ENCODE measurements around the gene VEZF1. TPM values are rescaled to one million over a fixed set of nuclear protein-coding genes. Genes with fewer than 3 reads are reported as not detected.

The VEZF1 gene
- total and polyA plus RNA-seq, 2 donors (not counting 1 experiment from before 2014, with no cell fraction given): 14.7 to 75.9 TPM

GRCh38 chr17:57993471-57994365 lies 5.7 kb upstream of the VEZF1 start:
- Histone ChIP-seq H3K27me3 (replicated peaks in 1 of 4; ENCODE audit: control extremely low read depth in 1 of 4, control insufficient read depth in 3 of 4, insufficient read depth in 4 of 4, low read length in 3 of 4) (no peaks in the 10 kb centered on the region), H3K9me3 (ENCODE audit: control extremely low read depth in 1 of 3, control insufficient read depth in 2 of 3, insufficient read depth in 1 of 3, low read length in 2 of 3) (no peaks in the 10 kb centered on the region), H3K27ac (ENCODE audit: low read length in 2 of 2) (peak overlapping the region; percentile 23 to 47), H2AFZ (ENCODE audit: insufficient read depth, low read depth, low read length, poor library complexity, severe bottlenecking) (no peak overlapping the region), H3K4me3 (ENCODE audit: control extremely low read depth in 1 of 5, extremely low read depth in 1 of 5, insufficient read depth in 1 of 5, low read depth in 2 of 5, low read length in 4 of 5) (no peak overlapping the region), H3K4me2 (replicated peaks; ENCODE audit: low read depth, low read length, poor library complexity, severe bottlenecking) (peak overlapping the region; percentile 49), H3K4me1 (ENCODE audit: control insufficient read depth in 2 of 2, insufficient read depth in 2 of 2, low read length in 2 of 2) (peaks cover 24 to 32% of the 10 kb centered on the region in 2 donors), H3K79me2 (ENCODE audit: control insufficient read depth, insufficient read depth, low read length) (peaks cover 8% of the 10 kb centered on the region), H3K36me3 (replicated peaks in 1 of 2; ENCODE audit: control extremely low read depth in 1 of 2, control insufficient read depth in 1 of 2, extremely low read depth in 1 of 2, insufficient read depth in 2 of 2, low read length in 1 of 2) (no peaks in the 10 kb centered on the region), H3K9ac (ENCODE audit: low read length) (no peak overlapping the region), H4K20me1 (ENCODE audit: control insufficient read depth, insufficient read depth, low read length, poor library complexity, severe bottlenecking) (peaks cover 8% of the 10 kb centered on the region)
- WGBS (ENCODE audit: insufficient coverage): 0% methylated on average over 1 of the region's 3 CpGs
- H3K27me3 Mint-ChIP-seq: no peaks in the 10 kb centered on the region
- H3K9me3 Mint-ChIP-seq (ENCODE audit: insufficient read depth): no peaks in the 10 kb centered on the region
- H3K4me1 Mint-ChIP-seq: peaks cover 36% of the 10 kb centered on the region
- CTCF ChIA-PET: interaction anchor here (0.6 to 20.2 kb wide), 11 partner anchors 8 to 833 kb away, joined by 3 to 468 read pairs (median 5); partner anchors contain the start of gene MRPS23
- ATAC-seq (ENCODE audit: low read depth) (peak; percentile 16), DNase-seq (peak; percentile 54)
- TF ChIP-seq EZH2 (IDR thresholded peaks at IDR 0.05; ENCODE audit: borderline replicate concordance, insufficient read depth, low read depth, low read length, poor library complexity, severe bottlenecking): no peak
- TF ChIP-seq, protein P1, sequence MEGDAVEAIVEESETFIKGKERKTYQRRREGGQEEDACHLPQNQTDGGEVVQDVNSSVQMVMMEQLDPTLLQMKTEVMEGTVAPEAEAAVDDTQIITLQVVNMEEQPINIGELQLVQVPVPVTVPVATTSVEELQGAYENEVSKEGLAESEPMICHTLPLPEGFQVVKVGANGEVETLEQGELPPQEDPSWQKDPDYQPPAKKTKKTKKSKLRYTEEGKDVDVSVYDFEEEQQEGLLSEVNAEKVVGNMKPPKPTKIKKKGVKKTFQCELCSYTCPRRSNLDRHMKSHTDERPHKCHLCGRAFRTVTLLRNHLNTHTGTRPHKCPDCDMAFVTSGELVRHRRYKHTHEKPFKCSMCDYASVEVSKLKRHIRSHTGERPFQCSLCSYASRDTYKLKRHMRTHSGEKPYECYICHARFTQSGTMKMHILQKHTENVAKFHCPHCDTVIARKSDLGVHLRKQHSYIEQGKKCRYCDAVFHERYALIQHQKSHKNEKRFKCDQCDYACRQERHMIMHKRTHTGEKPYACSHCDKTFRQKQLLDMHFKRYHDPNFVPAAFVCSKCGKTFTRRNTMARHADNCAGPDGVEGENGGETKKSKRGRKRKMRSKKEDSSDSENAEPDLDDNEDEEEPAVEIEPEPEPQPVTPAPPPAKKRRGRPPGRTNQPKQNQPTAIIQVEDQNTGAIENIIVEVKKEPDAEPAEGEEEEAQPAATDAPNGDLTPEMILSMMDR (IDR thresholded peaks at IDR 0.05): no peak
- POLR2A ChIA-PET: interaction anchor here (0.6 to 0.9 kb wide), 4 partner anchors 11 to 737 kb away, joined by 3 to 5 read pairs (median 3); partner anchors contain the start of genes MSI2 and SRSF1
- peak overlapping the region; percentile 28 for H3K27ac Mint-ChIP-seq
- intact Hi-C loops (cut with micrococcal nuclease): no loop called here
- peak overlapping the region; percentile 50 for H3K4me3 Mint-ChIP-seq

DNA sequence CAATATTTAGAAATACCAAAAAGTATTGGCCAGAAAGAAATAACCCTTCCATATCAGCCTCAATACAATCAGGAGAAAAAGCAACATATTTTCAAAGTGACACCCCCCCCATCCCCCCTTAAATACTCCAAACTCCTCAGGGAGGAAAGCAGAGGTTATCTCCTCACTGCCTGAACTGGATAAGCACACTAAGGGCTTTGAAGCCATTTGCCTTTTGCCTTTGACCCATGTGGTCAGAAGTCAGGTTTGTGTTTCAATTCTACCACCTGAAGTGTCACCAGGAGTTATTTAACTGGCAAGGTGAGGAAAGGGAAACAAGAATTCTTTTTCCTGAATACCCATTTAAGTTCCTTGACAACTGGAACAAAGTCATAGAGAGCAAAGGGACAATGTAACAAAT lies 3.5 kb upstream of the VEZF1 start:
- Histone ChIP-seq H4K20me1 (ENCODE audit: control insufficient read depth, insufficient read depth, low read length, poor library complexity, severe bottlenecking) (peaks cover 14% of the 10 kb centered on the region), H2AFZ (ENCODE audit: insufficient read depth, low read depth, low read length, poor library complexity, severe bottlenecking) (no peak overlapping the region), H3K4me3 (ENCODE audit: control extremely low read depth in 1 of 5, extremely low read depth in 1 of 5, insufficient read depth in 1 of 5, low read depth in 2 of 5, low read length in 4 of 5) (no peak overlapping the region), H3K79me2 (ENCODE audit: control insufficient read depth, insufficient read depth, low read length) (peaks cover 26% of the 10 kb centered on the region), H3K27ac (ENCODE audit: low read length in 2 of 2) (no peak overlapping the region), H3K36me3 (replicated peaks in 1 of 2; ENCODE audit: control extremely low read depth in 1 of 2, control insufficient read depth in 1 of 2, extremely low read depth in 1 of 2, insufficient read depth in 2 of 2, low read length in 1 of 2) (no peaks in the 10 kb centered on the region), H3K4me1 (ENCODE audit: control insufficient read depth in 2 of 2, insufficient read depth in 2 of 2, low read length in 2 of 2) (peaks cover 31 to 42% of the 10 kb centered on the region in 2 donors), H3K4me2 (replicated peaks; ENCODE audit: low read depth, low read length, poor library complexity, severe bottlenecking) (no peak overlapping the region), H3K27me3 (replicated peaks in 1 of 4; ENCODE audit: control extremely low read depth in 1 of 4, control insufficient read depth in 3 of 4, insufficient read depth in 4 of 4, low read length in 3 of 4) (no peaks in the 10 kb centered on the region), H3K9ac (ENCODE audit: low read length) (no peak overlapping the region), H3K9me3 (ENCODE audit: control extremely low read depth in 1 of 3, control insufficient read depth in 2 of 3, insufficient read depth in 1 of 3, low read length in 2 of 3) (no peaks in the 10 kb centered on the region)
- H3K4me3 Mint-ChIP-seq: no peak overlapping the region
- H3K4me1 Mint-ChIP-seq: peaks cover 42% of the 10 kb centered on the region
- ATAC-seq (ENCODE audit: low read depth) (no peak), DNase-seq (no peak)
- CTCF ChIA-PET: interaction anchor here (2.1 to 20.2 kb wide), 4 partner anchors 8 to 135 kb away, joined by 6 to 468 read pairs (median 130); partner anchors contain the start of gene MRPS23
- no peaks in the 10 kb centered on the region for H3K27me3 Mint-ChIP-seq
- POLR2A ChIA-PET: no interaction called here
- intact Hi-C loops (cut with micrococcal nuclease): no loop called here
- TF ChIP-seq, protein P1 (IDR thresholded peaks at IDR 0.05): no peak
- TF ChIP-seq EZH2 (IDR thresholded peaks at IDR 0.05; ENCODE audit: borderline replicate concordance, insufficient read depth, low read depth, low read length, poor library complexity, severe bottlenecking): no peak
- H3K9me3 Mint-ChIP-seq (ENCODE audit: insufficient read depth): no peaks in the 10 kb centered on the region
- H3K27ac Mint-ChIP-seq: no peak overlapping the region

Measured in B cell (primary cell).